Mesothelial cell of epicardium (in vitro differentiated cells): ENCODE measurements around the gene CLIP2. TPM values are rescaled to one million over a fixed set of nuclear protein-coding genes. Genes with fewer than 3 reads are reported as not detected.
"Not testable (repeated sequence)": the region's sequence is repeated elsewhere in the genome, so short reads cannot be mapped to it uniquely, and the experiment has no call there.

Experiments used
- DNase-seq, 2 experiments: peaks; one replicate each; pipeline ENCODE4 v3.0.0; 2021; ENCODE audit warnings: low spot score in 2 of 2; ENCODE audit not compliant: unreplicated experiment in 2 of 2
- H3K27ac Mint-ChIP-seq: 2 replicates; pipeline ENCODE4 v1.8.0; 2021; ENCODE audit warnings: mixed read lengths
- H3K27me3 Mint-ChIP-seq: 2 replicates; pipeline ENCODE4 v1.8.0; 2021; ENCODE audit warnings: low read depth, mixed read lengths
- H3K36me3 Mint-ChIP-seq: 2 replicates; pipeline ENCODE4 v1.8.0; 2021; ENCODE audit warnings: mixed read lengths
- H3K4me1 Mint-ChIP-seq: 2 replicates; pipeline ENCODE4 v1.8.0; 2021; ENCODE audit warnings: mixed read lengths
- H3K4me3 Mint-ChIP-seq: 2 replicates; pipeline ENCODE4 v1.8.0; 2021; ENCODE audit warnings: mild to moderate bottlenecking, moderate library complexity, mixed read lengths
- H3K9me3 Mint-ChIP-seq: 2 replicates; pipeline ENCODE4 v1.8.0; 2021; ENCODE audit warnings: mixed read lengths
- CTCF ChIP-seq: fragments of 200-600 bp; sonication (generic); IDR thresholded peaks from one replicate; pipeline ENCODE4 v1.5.0; 2021; ENCODE audit warnings: antibody characterized with exemption; ENCODE audit not compliant: unreplicated experiment
- total RNA-seq: library from RNA; stranded (reverse); gene quantifications from 3 replicates; pipeline ENCODE4 v1.2.1, GENCODE V29; 2021

Gene CLIP2
- total RNA-seq, 1 donor from 2014 or later, result 40.2 TPM

- no peak for TF ChIP-seq CTCF
- no peaks in the 10 kb centered on the region for H3K27me3 Mint-ChIP-seq
- no peaks in the 10 kb centered on the region for H3K4me1 Mint-ChIP-seq
- no peak overlapping the region for H3K27ac Mint-ChIP-seq
- no peak for DNase-seq
- no peak overlapping the region for H3K4me3 Mint-ChIP-seq
- peaks cover 7% of the 10 kb centered on the region for H3K36me3 Mint-ChIP-seq
- no peaks in the 10 kb centered on the region for H3K9me3 Mint-ChIP-seq
Observed at GRCh38 chr7:74405191-74405898, 116.1 kb downstream of the CLIP2 start.

GRCh38 chr7:74405899-74406512, 116.8 kb downstream of the CLIP2 start:
- Mint-ChIP-seq H3K4me3 (no peak overlapping the region), H3K36me3 (peaks cover 7% of the 10 kb centered on the region), H3K9me3 (no peaks in the 10 kb centered on the region), H3K4me1 (no peaks in the 10 kb centered on the region), H3K27me3 (no peaks in the 10 kb centered on the region), H3K27ac (no peak overlapping the region)
- DNase-seq, result no peak
- no peak for TF ChIP-seq CTCF

GRCh38 chr7:74407958-74408357, 118.8 kb downstream of the CLIP2 start:
- Mint-ChIP-seq H3K36me3 (peaks cover 5% of the 10 kb centered on the region), H3K4me1 (no peaks in the 10 kb centered on the region), H3K27me3 (no peaks in the 10 kb centered on the region), H3K27ac (no peak overlapping the region), H3K4me3 (no peak overlapping the region), H3K9me3 (no peaks in the 10 kb centered on the region)
- no peak for TF ChIP-seq CTCF
- DNase-seq, result no peak

GRCh38 chr7:74409571-74409970, 120.4 kb downstream of the CLIP2 start:
- Mint-ChIP-seq H3K36me3 (no peaks in the 10 kb centered on the region), H3K27ac (no peak overlapping the region), H3K9me3 (no peaks in the 10 kb centered on the region), H3K4me1 (no peaks in the 10 kb centered on the region), H3K27me3 (no peaks in the 10 kb centered on the region), H3K4me3 (no peak overlapping the region)
- no peak for TF ChIP-seq CTCF
- no peak for DNase-seq

GRCh38 chr7:74410772-74411171, 121.6 kb downstream of the CLIP2 start:
- H3K4me1 Mint-ChIP-seq, result no peaks in the 10 kb centered on the region
- H3K9me3 Mint-ChIP-seq, result no peaks in the 10 kb centered on the region
- DNase-seq, result no peak
- H3K4me3 Mint-ChIP-seq, result no peak overlapping the region
- H3K27me3 Mint-ChIP-seq, result no peaks in the 10 kb centered on the region
- no peaks in the 10 kb centered on the region for H3K36me3 Mint-ChIP-seq
- H3K27ac Mint-ChIP-seq, result no peak overlapping the region
- no peak for TF ChIP-seq CTCF

GRCh38 chr7:74411571-74411970, 122.4 kb downstream of the CLIP2 start:
- H3K9me3 Mint-ChIP-seq, H3K4me3 Mint-ChIP-seq: not testable (repeated sequence)

More at GRCh38 chr7:74411571-74411970, 122.4 kb downstream of the CLIP2 start:
- H3K4me1 Mint-ChIP-seq, H3K27me3 Mint-ChIP-seq, H3K36me3 Mint-ChIP-seq, DNase-seq, H3K27ac Mint-ChIP-seq: not testable (repeated sequence)
